Ramos (cell line): ENCODE results near the gene SRRM5.
"Not testable (repeated sequence)": the region's sequence is repeated elsewhere in the genome, so short reads cannot be mapped to it uniquely, and the experiment has no call there.

ENCODE experiments used
- in situ Hi-C: fragments of 300-500 bp; cut with MboI; formaldehyde crosslinking; loops from one replicate; pipeline ENCODE4 v1.14.3; 2022; ENCODE audit warnings: low sequenced_read_pairs; ENCODE audit not compliant: unreplicated experiment

SRRM5 gene

DNA sequence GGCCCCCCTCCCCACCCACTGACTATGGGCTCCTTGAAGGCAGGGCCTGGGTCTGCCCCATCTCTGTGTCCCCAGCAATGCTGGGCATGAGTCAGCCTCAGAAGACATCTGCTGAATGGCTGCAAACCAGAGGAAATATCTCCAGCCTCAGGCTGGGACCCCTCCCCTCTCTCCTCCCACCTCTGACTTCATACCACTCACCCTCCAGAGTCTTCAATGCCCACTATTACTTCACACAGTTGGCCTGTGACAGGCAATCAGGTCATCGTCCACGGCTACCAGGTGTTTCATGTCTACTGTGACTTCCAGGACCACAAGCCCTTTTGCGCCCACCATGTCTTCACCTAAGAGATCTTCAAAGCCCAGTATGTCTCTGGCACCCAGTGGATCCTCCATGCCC lies at the start of gene SRRM5:
Gene SRRM5, plus strand, starts transcription at position 301 of the 400 bp plus-strand sequence. Its CDS starts 34 bp downstream, at position 335.
- in situ Hi-C loops, result no loop called here

DNA sequence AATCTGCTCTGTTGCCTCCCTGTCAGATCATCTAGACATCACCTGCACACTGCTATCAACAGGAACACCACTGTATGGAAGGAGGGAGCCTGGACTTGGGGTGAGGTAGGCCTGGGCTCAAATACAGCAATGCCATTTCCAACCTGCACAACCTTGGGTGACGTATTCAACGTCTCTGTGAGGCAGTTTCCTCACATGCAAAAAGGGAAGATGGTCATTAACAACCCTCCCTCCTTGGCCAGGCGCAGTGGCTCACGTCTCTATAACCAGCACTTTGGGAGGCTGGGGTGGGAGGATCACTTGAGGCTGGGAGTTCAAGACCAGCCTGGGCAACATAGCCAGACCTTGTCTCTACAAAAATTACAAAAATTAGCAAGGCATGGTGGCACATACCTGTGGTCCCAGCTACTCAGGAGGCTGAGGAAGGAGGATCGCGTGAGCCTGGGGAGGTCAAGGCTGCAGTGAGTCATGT lies 49.6 kb upstream of the SRRM5 start:
- in situ Hi-C loops, result no loop called here

DNA sequence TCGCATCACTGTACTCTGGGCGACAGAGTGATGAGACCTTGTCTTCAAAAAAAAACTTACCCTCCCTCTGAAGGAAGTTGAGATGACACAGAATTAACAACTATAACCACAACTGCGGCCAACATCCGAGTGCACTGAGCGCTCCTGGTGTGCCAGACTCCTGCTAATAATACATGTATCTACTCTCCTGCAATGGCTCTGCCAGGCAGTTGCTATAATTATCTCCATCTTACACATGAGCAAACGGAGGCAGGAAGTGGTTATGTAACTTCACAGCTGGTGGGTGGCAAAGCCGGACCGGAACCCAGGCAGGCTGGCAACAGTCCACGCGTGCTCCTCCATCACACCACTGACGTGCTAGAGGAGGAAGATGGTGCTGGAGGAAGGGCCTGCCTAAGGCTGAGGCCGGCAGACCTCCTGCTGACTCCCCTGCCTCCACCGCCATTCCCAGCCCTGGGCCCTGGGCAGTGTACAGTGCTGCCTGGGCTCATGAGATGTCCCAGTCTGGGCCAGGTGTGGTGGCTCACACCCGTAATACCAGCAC lies 49.1 kb upstream of the SRRM5 start:
- in situ Hi-C loops, result no loop called here

- in situ Hi-C loops, result no loop called here
Observed at GRCh38 chr19:43563816-43564457, 48.0 kb upstream of the SRRM5 start.

- in situ Hi-C loops, result no loop called here
Observed at GRCh38 chr19:43564800-43565199, 47.1 kb upstream of the SRRM5 start.

GRCh38 chr19:43569657-43570056 lies 42.2 kb upstream of the SRRM5 start:
- in situ Hi-C loops, result no loop called here

GRCh38 chr19:43570174-43570791 lies 41.6 kb upstream of the SRRM5 start:
- in situ Hi-C loops, result no loop called here

GRCh38 chr19:43572171-43572588 lies 39.7 kb upstream of the SRRM5 start:
- in situ Hi-C loops, result no loop called here

DNA sequence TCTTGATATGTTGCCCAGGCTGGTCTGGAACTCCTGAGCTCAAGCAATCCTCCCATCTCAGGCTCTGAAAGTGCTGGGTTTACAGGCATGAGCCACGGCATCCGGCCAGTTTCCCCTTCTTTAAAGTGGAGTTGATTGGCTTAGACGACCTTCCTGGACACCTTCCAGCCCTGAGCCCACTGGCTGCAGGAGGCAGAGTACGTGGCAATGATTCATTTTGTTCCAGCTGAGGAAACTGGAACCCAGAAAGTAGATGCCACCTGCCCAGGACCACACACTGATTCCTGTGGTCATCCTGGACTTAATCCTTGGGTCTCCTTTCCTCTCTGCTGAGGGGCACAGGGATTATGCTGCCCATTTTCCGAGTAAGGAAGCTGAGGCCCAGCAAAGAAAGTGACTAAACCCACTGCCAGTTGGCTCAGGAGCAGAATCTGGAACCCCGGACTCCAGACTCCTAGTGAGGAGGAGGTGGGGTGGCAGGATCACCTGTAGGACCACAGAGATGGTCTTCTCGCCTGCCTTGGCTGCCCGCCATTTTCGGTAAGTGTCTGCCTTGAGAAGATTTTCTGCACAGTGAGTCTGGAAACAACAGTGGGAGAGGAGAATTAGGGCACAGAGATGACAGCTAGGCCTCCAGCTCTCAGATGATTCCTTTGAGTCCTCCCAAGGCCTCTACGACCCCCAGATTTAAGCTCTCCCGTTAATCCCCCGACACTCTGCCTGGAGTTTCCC lies 37.3 kb upstream of the SRRM5 start:
- in situ Hi-C loops, result no loop called here

DNA sequence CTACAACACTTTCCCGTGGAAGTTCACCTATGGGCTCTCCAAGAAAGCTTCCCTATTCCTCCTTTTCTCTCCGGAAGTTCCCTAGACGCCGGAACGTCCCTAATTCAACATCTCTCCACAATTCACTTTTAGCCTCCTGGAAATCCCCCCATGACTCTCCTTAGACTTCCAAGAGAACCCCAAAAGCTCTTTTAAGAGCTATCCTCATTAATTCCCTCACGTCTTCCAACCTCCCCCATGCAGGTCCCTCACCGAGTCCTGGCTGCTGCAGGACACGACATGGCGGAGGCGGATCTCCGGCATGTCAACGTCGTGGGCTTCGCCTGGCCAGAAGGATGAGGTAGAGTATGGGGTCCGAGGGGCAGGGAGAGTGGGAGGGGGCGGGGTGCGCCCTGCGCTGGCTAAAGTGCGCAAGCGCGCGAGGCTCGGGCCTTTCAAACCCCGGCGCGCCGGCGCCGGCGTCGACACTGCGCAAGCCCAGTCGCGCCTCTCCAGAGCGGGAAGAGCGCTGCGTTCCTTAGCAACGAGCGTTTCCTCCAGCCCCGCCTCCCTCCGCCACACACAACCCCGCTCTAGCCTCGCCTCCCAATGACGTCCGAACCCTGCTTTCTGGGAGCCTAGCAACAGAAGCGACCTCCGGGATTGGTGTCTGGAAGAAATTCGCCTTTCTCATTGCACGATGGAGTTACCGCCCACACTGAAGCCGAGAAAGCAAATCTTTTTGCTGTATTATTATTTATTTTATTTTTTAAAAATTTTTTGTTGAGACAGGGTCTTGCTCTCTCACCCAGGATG lies 36.5 kb upstream of the SRRM5 start, which contains the start of the genes PINLYP and XRCC1:
Gene PINLYP, plus strand, starts transcription at position 646 of the 795 bp plus-strand sequence. CDS start 1,391 bp downstream, outside the sequence.
Gene XRCC1, minus strand, starts transcription at position 372 of the 795 bp plus-strand sequence. Its CDS starts 69 bp downstream, at position 303.
- in situ Hi-C loops, result no loop called here

DNA sequence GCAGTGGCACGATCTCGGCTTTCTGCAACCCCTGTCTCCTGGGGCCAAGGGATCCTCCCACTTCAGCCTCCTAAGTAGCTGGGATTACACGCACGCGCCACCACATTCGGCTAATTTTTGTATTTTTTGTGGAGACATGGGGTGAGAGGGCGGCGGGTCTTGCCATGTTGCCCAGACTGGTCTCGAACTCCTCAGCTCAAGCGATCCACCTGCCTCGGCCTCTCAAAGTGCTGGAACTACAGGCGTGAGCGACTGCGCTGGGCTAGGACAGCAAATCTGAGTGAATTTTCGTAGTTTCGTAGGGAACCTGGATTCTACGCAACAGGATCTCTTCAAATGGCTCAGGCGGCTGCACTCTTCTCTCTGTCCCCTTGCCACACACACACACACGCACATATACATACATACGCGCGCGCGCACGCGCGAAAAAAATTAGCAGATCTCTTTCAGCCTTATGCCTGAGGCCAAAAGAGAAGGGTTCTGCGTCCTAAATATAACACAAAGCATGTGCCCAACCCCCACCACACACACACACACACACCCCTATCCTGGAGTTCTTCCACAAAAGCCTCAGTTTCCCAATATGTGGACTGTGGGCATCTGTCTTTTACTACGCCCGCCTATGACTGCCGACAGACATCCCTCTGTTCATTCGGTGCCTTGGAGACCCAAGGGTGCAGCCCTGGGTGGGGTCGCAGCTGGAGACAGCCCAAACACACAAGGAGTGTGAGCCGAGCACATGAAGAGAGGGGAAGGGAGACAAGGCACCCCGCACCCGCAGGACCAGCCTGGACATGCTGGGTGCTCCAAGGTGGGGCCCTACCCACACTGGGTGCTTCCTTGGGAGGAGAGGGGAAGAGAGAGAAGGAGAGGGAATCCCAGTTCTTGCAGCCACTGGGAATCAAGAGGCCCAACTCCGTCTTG lies 35.7 kb upstream of the SRRM5 start:
- in situ Hi-C loops, result no loop called here

DNA sequence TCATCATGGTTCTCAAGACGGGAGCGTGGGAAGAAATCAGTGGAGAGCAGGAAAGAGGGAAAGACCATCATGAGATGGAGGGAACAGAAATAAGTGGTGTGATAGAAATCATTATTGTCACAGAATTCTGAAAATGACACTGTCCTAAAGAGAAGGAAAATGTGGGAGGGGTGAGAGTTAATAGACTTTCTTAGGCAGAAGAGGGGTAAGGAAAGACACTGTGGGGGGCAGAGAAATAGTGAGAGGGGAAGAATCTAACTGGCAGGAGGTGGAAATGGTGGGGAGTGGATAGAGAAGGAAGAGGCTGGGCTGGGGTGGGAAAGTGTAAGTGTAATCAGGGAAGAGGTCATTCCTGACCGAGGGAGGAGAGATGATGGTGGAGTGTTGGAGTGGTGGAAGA lies 33.1 kb upstream of the SRRM5 start:
- in situ Hi-C loops, result no loop called here

DNA sequence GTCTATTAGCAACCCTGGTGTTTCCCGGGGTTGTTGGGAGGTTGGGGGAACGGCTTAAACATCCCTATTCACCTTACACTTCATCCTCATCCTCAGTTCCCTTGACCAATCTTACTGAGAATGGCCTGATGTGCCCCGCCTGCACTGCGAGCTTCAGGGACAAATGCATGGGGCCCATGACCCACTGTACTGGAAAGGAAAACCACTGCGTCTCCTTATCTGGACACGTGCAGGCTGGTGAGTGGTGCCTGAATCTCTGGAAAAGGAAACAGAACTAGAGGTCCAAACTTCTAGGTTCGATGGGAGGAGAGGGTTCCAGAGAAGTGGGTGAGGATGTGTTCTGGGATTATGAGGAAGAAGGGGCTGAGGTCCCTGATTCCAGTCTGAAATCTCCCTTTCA lies 30.4 kb upstream of the SRRM5 start:
- in situ Hi-C loops, result no loop called here

GRCh38 chr19:43582495-43582894 lies 29.4 kb upstream of the SRRM5 start:
- in situ Hi-C loops, result no loop called here

GRCh38 chr19:43584484-43584883 lies 27.4 kb upstream of the SRRM5 start:
- in situ Hi-C loops, result no loop called here

- in situ Hi-C loops, result no loop called here
Observed at GRCh38 chr19:43586346-43586745, 25.5 kb upstream of the SRRM5 start.

DNA sequence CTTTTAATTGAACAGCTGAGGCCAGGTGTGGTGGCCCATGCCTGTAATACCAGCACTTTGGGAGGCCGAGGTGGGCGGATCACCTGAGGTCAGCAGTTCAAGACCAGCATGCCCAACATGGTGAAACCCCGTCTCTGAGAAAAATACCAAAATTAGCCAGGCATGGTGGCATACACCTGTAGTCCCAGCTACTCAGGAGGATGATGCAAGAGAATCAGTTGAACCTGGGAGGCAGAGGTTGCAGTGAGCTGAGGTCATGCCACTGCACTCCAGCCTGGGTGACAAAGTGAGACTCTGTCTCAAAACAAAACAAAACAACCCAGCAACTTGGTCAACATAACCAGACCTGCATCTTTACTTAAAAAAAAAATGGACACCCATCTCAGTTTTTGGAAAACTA lies 24.9 kb upstream of the SRRM5 start:
- in situ Hi-C loops, result not testable (repeated sequence)

- in situ Hi-C loops, result no loop called here
Observed at GRCh38 chr19:43589277-43589676, 22.6 kb upstream of the SRRM5 start.

GRCh38 chr19:43589678-43590077 lies 22.2 kb upstream of the SRRM5 start:
- in situ Hi-C loops, result no loop called here
